Cortex of kidney (tissue), 1 donor: ENCODE data around the gene SLC39A11.

Experiments used
- DNase-seq: peaks from one replicate; lab custom pipeline; 2025; lab: John Stamatoyannopoulos, UW

The SLC39A11 gene

GRCh38 chr17:73042809-73043685, 49.4 kb downstream of the SLC39A11 start:
- no peak for DNase-seq

GRCh38 chr17:73042225-73042624, 50.3 kb downstream of the SLC39A11 start:
- no peak for DNase-seq

GRCh38 chr17:73039282-73039681, 53.2 kb downstream of the SLC39A11 start:
- no peak for DNase-seq

GRCh38 chr17:73031472-73031871, 61.0 kb downstream of the SLC39A11 start:
- DNase-seq: no peak

GRCh38 chr17:73030995-73031394, 61.5 kb downstream of the SLC39A11 start:
- no peak for DNase-seq

GRCh38 chr17:73030501-73030921, 62.0 kb downstream of the SLC39A11 start:
- no peak for DNase-seq

GRCh38 chr17:73029991-73030390, 62.5 kb downstream of the SLC39A11 start:
- no peak for DNase-seq

GRCh38 chr17:73029021-73029420, 63.5 kb downstream of the SLC39A11 start:
- no peak for DNase-seq

GRCh38 chr17:73028299-73028755, 64.2 kb downstream of the SLC39A11 start:
- DNase-seq: no peak

- DNase-seq: no peak
Observed at GRCh38 chr17:73027130-73027741, 65.3 kb downstream of the SLC39A11 start.

GRCh38 chr17:73025041-73025560, 67.4 kb downstream of the SLC39A11 start:
- DNase-seq: no peak

GRCh38 chr17:73023759-73024158, 68.7 kb downstream of the SLC39A11 start:
- no peak for DNase-seq

GRCh38 chr17:73022694-73023093, 69.8 kb downstream of the SLC39A11 start:
- no peak for DNase-seq

- no peak for DNase-seq
Observed at GRCh38 chr17:73021771-73022170, 70.7 kb downstream of the SLC39A11 start.

GRCh38 chr17:73020110-73020509, 72.4 kb downstream of the SLC39A11 start:
- DNase-seq: no peak

GRCh38 chr17:73018599-73018998, 73.9 kb downstream of the SLC39A11 start:
- no peak for DNase-seq

- no peak for DNase-seq
Observed at GRCh38 chr17:73017658-73018057, 74.8 kb downstream of the SLC39A11 start.

GRCh38 chr17:73015722-73016276, 76.7 kb downstream of the SLC39A11 start:
- DNase-seq: no peak

- DNase-seq: no peak
Observed at GRCh38 chr17:73013816-73014663, 78.4 kb downstream of the SLC39A11 start.

- no peak for DNase-seq
Observed at GRCh38 chr17:73013301-73013700, 79.2 kb downstream of the SLC39A11 start.

- DNase-seq: no peak
Observed at GRCh38 chr17:73011016-73011486, 81.4 kb downstream of the SLC39A11 start.

- no peak for DNase-seq
Observed at GRCh38 chr17:73010414-73010813, 82.1 kb downstream of the SLC39A11 start.
